PC-3 (cell line): ENCODE data around the gene PFN3. TPM values are rescaled to one million over a fixed set of nuclear protein-coding genes. Genes with fewer than 3 reads are reported as not detected.

Experiments used
- ATAC-seq: fragments of 200-7000 bp; cut with Tn5 transposase; 2 replicates; pipeline ENCODE4 v1.9.1; 2020; ENCODE audit warnings: mild to moderate bottlenecking, moderate library complexity
- BruUV-seq: library from RNA; stranded (reverse); fragments of 400-500 nt; replicated peaks from 2 replicates; lab custom pipeline; 2021; lab: Mats Ljungman, UMichigan
- CTCF ChIA-PET: fragments of 300-600 bp; sonication (Branson Sonifier 250); formaldehyde crosslinking; loops from one replicate; lab custom pipeline; 2022; ENCODE audit warnings: antibody characterized with exemption; lab: Charles Lee
- POLR2A ChIA-PET: fragments of 300-600 bp; sonication (Branson Sonifier 250); formaldehyde crosslinking; loops from one replicate; lab custom pipeline; 2022; ENCODE audit warnings: antibody characterized with exemption; ENCODE audit not compliant: unreplicated experiment; lab: Charles Lee
- DNase-seq: peaks from one replicate; pipeline ENCODE4 v3.0.0-alpha.2; 2015
- H2AFZ ChIP-seq: fragments of 300-600 bp; sonication (generic); 2 replicates; pipeline ENCODE4 v1.6.0; 2016; ENCODE audit warnings: antibody characterized with exemption, low read length
- H3F3A ChIP-seq: fragments of 300-600 bp; sonication (generic); one replicate; pipeline ENCODE4 v1.6.0; 2017; ENCODE audit warnings: antibody characterized with exemption, low read length, control low read depth, mild to moderate bottlenecking; ENCODE audit not compliant: unreplicated experiment
- H3K27ac ChIP-seq: fragments of 300-600 bp; sonication (generic); 2 replicates; pipeline ENCODE4 v1.5.1; 2016; ENCODE audit warnings: mild to moderate bottlenecking, low read length
- H3K27me3 ChIP-seq: fragments of 300-600 bp; sonication (generic); 2 replicates; pipeline ENCODE4 v1.6.1; 2016; ENCODE audit warnings: low read length, mixed read lengths
- H3K36me3 ChIP-seq: fragments of 300-600 bp; sonication (generic); 2 replicates; pipeline ENCODE4 v1.6.1; 2016; ENCODE audit warnings: low read depth, mixed run types, low read length, mixed read lengths
- H3K4me1 ChIP-seq: fragments of 300-600 bp; sonication (generic); 2 replicates; pipeline ENCODE4 v1.5.1; 2016; ENCODE audit warnings: low read length; ENCODE audit not compliant: insufficient read depth
- H3K4me2 ChIP-seq: fragments of 300-600 bp; sonication (generic); 2 replicates; pipeline ENCODE4 v1.6.0; 2016; ENCODE audit warnings: low read length
- H3K4me3 ChIP-seq: fragments of 300-600 bp; sonication (generic); 2 replicates; pipeline ENCODE4 v1.5.1; 2016; ENCODE audit warnings: mild to moderate bottlenecking, low read length, mixed read lengths
- H3K79me2 ChIP-seq: fragments of 300-600 bp; sonication (generic); 2 replicates; pipeline ENCODE4 v1.6.1; 2017; ENCODE audit warnings: low read length, mixed read lengths
- H3K9ac ChIP-seq: fragments of 300-600 bp; sonication (generic); 2 replicates; pipeline ENCODE4 v1.6.0; 2016; ENCODE audit warnings: mild to moderate bottlenecking, low read length
- H3K9me2 ChIP-seq: fragments of 300-600 bp; sonication (generic); replicated peaks from 2 replicates; pipeline ENCODE4 v1.6.1; 2016; ENCODE audit warnings: mixed run types, low read length, mixed read lengths
- H3K9me3 ChIP-seq: fragments of 300-600 bp; sonication (generic); 2 replicates; pipeline ENCODE4 v1.6.1; 2016; ENCODE audit warnings: low read length, mixed read lengths
- H4K20me1 ChIP-seq: fragments of 300-600 bp; sonication (generic); 2 replicates; pipeline ENCODE4 v1.6.1; 2016; ENCODE audit warnings: low read length, mixed read lengths
- CTCF ChIP-seq: fragments of 300-600 bp; sonication (generic); conservative IDR thresholded peaks from 2 replicates; pipeline ENCODE4 v1.5.1; 2017; ENCODE audit warnings: antibody characterized with exemption, low read depth, mild to moderate bottlenecking, low read length
- EZH2 ChIP-seq: fragments of 300-600 bp; sonication (generic); IDR thresholded peaks from one replicate; pipeline ENCODE4 v1.6.1; 2017; ENCODE audit warnings: antibody characterized with exemption, mild to moderate bottlenecking, low read length; ENCODE audit not compliant: unreplicated experiment
- EZH2phosphoT487 ChIP-seq: fragments of 300-600 bp; sonication (generic); IDR thresholded peaks from 2 replicates; pipeline ENCODE4 v1.6.1; 2018; ENCODE audit warnings: mild to moderate bottlenecking, antibody characterized with exemption, low read length, borderline replicate concordance
- intact Hi-C: fragments of 100-400 bp; cut with micrococcal nuclease; formaldehyde crosslinking; loops from 2 replicates; pipeline ENCODE4 v1.9.0; 2023
- total RNA-seq: library from RNA; depleted of rRNA; stranded (reverse); fragments of >200 nt; gene quantifications from 2 replicates; pipeline ENCODE4 v1.2.3, GENCODE V29; 2014

The PFN3 gene
- total RNA-seq, 1 experiment from 2014 or later, result not detected

GRCh38 chr5:177366528-177367322 lies 33.7 kb downstream of the PFN3 start:
- H2AFZ ChIP-seq, result no peak overlapping the region

GRCh38 chr5:177365845-177366527 lies 34.5 kb downstream of the PFN3 start:
- no peaks in the 10 kb centered on the region for H3K9me3 ChIP-seq
- no peak overlapping the region for H3K4me2 ChIP-seq
- no peaks in the 10 kb centered on the region for H3K79me2 ChIP-seq
- no peak for ATAC-seq
- no peak overlapping the region for H3K4me3 ChIP-seq
- no peaks in the 10 kb centered on the region for H3K27me3 ChIP-seq
- POLR2A ChIA-PET, result no interaction called here
- no peak overlapping the region for H3K9ac ChIP-seq
- TF ChIP-seq EZH2phosphoT487, result no peak
- TF ChIP-seq EZH2, result no peak
- TF ChIP-seq CTCF, result no peak
- no peak overlapping the region for H3K27ac ChIP-seq
- DNase-seq, result no peak
- intact Hi-C loops, result no loop called here
- CTCF ChIA-PET, result no interaction called here
- peaks cover 11% of the 10 kb centered on the region; the same call in 1 of the 2 replicates for H3K4me1 ChIP-seq
- H4K20me1 ChIP-seq, result no peaks in the 10 kb centered on the region
- no peak overlapping the region for H2AFZ ChIP-seq
- no peaks in the 10 kb centered on the region for H3F3A ChIP-seq
- no peaks in the 10 kb centered on the region for H3K36me3 ChIP-seq
- H3K9me2 ChIP-seq, result no peaks in the 10 kb centered on the region
- BruUV-seq, result no TSS peak

More at GRCh38 chr5:177366528-177367322, 33.7 kb downstream of the PFN3 start:
- Histone ChIP-seq H3K36me3 (no peaks in the 10 kb centered on the region), H3K9ac (no peak overlapping the region), H4K20me1 (no peaks in the 10 kb centered on the region), H3K4me2 (no peak overlapping the region), H3K27ac (no peak overlapping the region), H3F3A (no peaks in the 10 kb centered on the region), H3K27me3 (no peaks in the 10 kb centered on the region), H3K9me3 (no peaks in the 10 kb centered on the region), H3K4me3 (no peak overlapping the region), H3K9me2 (no peaks in the 10 kb centered on the region), H3K79me2 (no peaks in the 10 kb centered on the region), H3K4me1 (peaks cover 17% of the 10 kb centered on the region)
- no TSS peak for BruUV-seq
- no peak for TF ChIP-seq EZH2phosphoT487
- ATAC-seq (no peak), DNase-seq (no peak)
- CTCF ChIA-PET, result no interaction called here
- intact Hi-C loops, result no loop called here
- POLR2A ChIA-PET, result no interaction called here

- H3K4me1 ChIP-seq, result peaks cover 11% of the 10 kb centered on the region; the same call in 1 of the 2 replicates
- no peaks in the 10 kb centered on the region for H3K9me2 ChIP-seq
- intact Hi-C loops, result no loop called here
- ATAC-seq, result no peak
- no peaks in the 10 kb centered on the region for H3F3A ChIP-seq
- H3K27me3 ChIP-seq, result no peaks in the 10 kb centered on the region
- no peaks in the 10 kb centered on the region for H3K36me3 ChIP-seq
- H3K4me3 ChIP-seq, result no peak overlapping the region
- H2AFZ ChIP-seq, result no peak overlapping the region
- no TSS peak for BruUV-seq
- no peaks in the 10 kb centered on the region for H3K9me3 ChIP-seq
- CTCF ChIA-PET, result no interaction called here
- no peaks in the 10 kb centered on the region for H3K79me2 ChIP-seq
- H4K20me1 ChIP-seq, result no peaks in the 10 kb centered on the region
- no peak overlapping the region for H3K4me2 ChIP-seq
- no peak for TF ChIP-seq EZH2
- POLR2A ChIA-PET, result no interaction called here
- DNase-seq, result no peak
- H3K9ac ChIP-seq, result no peak overlapping the region
- no peak overlapping the region for H3K27ac ChIP-seq
Observed at GRCh38 chr5:177364159-177364962, 36.1 kb downstream of the PFN3 start.
